ENCODE data around the gene CD37.
A peak's percentile ranks its signal among the peaks of the same experiment; 100 is the strongest.
"Not testable (repeated sequence)": the region's sequence is repeated elsewhere in the genome, so short reads cannot be mapped to it uniquely, and the experiment has no call there.

Gene CD37

DNA sequence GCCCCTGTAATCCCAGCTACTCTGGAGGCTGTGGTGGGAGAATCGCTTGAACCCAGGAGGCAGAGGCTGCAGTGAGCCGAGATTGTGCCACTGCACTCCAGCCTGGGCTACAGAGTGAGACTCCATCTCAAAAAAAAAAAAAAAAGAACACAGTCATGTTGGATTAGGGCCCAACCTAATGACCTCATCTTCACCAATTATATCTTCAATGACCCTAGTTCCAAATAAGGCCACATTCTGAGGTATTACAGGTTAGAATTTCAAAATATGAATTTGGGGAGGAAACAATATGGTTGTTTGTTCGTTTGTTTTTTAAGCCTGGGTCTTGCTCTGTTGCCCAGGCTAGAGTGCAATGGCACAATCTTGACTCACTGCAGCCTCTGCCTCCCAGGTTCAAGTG, 38.0 kb downstream of the CD37 start:
- DNase-seq, result not testable (repeated sequence)

DNA sequence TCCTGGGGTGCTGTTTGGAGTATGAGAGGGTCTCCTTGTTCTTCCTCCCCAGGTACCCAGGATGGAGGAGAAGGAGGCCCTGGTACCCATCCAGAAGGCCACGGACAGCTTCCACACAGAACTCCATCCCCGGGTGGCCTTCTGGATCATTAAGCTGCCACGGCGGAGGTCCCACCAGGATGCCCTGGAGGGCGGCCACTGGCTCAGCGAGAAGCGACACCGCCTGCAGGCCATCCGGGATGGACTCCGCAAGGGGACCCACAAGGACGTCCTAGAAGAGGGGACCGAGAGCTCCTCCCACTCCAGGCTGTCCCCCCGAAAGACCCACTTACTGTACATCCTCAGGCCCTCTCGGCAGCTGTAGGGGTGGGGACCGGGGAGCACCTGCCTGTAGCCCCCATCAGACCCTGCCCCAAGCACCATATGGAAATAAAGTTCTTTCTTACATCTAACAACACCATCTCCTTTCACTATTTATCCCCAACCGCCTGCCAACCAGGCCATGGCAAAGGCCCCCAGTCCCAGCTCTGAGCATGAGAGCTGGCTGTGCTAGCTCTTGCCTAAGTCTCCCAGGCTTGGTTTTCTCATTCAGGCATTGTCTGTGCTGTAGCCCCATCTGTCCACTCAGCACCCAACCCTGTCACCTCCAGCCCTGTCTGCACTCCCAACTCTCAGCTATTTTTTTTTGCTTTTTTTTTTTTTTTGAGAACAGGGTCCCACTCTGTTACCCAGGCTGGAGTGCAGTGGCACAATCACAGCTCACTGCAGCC, 39.6 kb downstream of the CD37 start:
- no peak for DNase-seq

- no peak for DNase-seq
These were observed 43.3 kb downstream of the CD37 start for GRCh38 chr19:49378512-49378911.

GRCh38 chr19:49380391-49380790, 45.2 kb downstream of the CD37 start:
- no peak for DNase-seq

DNA sequence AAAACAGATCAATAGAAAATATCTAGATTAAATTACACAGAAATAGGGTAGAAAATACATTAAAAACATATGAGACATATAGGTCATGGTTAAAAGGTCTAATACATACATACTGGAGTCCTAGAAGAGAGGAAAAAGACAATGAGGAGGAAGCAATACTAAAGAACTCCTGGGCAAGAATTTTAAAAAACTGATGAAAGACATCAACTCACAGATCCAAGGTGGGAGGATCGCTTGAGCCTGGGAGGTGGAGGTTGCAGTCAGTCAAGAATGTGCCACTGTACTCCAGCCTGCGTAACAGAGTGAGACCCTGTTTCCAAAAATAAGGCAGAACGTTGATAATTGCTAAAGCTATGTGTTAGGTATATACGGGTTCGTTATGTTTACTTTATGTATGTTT, 47.4 kb downstream of the CD37 start:
- DNase-seq, result no peak

GRCh38 chr19:49383599-49383998, 48.4 kb downstream of the CD37 start:
- no peak for DNase-seq

GRCh38 chr19:49387936-49388372, 52.7 kb downstream of the CD37 start, which contains the start of gene KASH5:
Gene KASH5 (plus strand): TSS chr19:49388249. CDS start chr19:49390884, 2,635 bp downstream.
- peak in 27 of 51 donors; percentile 2 to 50 (median 19) for DNase-seq

DNA sequence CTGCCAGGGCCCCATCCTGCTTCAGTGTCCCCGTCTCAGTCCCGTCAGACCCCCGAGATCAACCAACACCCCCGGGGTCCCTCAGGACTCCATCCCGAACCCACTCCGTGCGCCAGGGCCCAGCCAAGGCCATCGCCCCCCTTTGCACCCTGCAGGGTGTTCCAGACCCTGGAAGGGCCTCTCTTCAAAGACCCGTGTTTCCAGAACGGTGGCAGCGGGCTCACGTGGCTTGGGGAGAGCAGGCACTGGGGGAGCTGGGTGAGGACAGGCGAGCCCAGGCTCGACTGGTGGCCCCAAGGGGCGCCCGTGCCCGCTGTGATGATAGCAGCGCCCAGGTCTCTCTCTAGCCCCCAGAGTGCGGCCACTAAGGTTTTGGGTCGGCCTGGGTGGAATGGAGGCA, 54.2 kb downstream of the CD37 start:
- no peak for DNase-seq
